ENCODE data around the gene PHC2.

PHC2 gene

DNA sequence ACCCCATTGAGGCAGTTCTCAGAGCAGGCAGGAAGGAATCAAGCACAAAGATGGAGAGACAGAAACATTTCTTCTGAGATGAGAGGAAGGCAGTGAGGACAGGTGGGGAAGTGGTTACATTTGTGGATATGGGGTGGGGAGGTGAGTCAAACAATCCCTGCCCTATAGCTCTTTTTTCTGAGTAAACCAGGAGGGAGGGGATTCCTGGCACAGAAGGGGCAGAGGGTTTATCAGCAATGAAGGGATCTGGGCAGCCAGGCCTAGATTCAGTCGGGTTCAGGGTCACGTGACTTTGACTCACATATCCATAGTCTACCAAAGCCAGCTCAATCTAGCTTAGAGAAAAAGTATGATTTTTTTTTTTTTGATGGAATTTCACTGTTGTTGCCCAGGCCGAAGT is 15.7 kb upstream of the PHC2 start:
- no peak for DNase-seq (ENCODE audit: low spot score)

DNA sequence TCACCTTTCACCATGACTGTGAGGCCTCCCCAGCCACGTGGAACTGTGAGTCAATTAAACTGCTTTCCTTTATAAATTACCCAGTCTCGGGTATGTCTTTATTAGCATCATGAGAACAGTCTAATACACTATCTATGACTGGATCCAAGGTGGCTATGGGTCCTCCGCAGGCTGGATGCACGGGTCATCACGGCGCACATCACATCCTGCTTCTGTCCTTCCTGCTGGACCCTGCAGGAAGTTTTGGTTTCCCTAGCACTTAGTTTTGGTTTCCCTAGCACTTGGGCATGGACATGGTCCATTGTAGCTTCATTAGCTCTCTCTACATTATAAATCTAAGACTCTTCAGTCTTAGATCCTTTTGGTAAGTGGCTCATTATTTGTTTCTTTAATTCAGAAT is 14.2 kb upstream of the PHC2 start:
- no peak for DNase-seq (ENCODE audit: low spot score)

DNA sequence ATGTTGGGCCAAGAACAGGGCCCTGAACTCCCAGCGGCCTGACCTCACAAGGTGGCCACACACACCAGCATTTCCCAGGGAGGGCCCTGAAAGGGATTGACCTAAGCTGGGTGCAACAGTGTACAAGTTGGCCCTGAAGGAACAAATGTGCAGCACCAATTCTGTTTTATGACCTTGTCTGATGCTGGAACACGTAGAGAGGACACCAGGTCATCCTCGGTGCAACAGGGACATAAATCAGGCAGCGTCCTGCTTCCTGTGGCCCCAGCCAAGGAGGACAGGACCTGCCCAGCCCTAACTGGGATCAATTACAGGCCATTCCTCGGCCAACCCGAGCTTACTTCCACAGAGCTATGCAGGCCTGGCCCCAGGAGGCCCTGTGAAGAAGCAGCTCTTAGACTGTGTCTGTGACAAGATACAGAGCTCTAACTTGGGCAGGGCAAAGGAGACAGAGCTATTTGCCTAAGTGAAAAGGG is 12.8 kb upstream of the PHC2 start:
- no peak for DNase-seq (ENCODE audit: low spot score)

DNA sequence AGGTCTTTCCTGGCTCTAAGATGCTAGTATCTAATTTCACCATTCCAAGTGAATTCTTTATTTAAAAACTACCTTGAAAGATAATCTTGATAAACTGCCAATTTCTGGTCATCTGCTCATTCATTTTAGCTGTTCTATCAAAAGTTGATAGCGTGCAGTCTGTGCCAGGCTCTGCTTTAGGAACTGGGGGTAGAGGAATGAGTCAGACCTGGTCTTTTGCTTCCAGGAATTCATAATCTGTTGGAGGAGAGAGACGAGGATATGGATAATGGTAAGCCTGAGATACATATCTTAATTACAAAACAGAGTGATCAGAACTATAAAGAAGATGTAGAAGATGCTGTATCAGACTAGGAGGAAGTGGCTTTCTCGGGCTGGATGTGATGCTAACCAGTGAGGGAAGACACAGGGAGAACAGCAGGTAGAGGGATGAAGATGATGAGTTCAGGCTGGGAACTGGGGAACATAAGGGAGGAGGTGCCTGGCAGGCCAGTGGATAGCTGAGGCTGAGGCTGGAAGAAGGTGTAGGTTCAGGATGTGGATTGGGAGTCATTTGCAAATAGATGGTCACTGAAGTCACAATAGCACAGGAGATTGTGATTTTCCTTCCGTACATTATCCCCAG is 12.3 kb upstream of the PHC2 start:
- no peak for DNase-seq (ENCODE audit: low spot score)

DNA sequence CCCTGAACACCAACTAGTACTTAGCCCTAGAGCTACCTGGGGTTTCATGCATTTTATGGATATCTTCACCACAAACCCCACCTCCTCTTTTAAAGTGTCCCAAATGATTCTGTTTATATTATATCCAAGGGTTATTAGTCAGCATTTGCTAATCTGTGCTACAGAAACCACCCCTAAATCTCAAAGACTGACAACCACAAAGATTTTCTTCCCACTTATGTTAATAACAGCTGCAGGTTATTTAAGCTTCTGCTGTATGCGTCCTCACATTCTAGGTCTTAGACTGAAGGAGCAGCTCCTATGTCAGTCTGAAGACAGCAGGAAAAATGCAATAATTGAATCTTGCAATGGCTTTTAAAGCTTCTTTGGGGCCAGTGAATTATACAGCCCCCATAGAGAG is 11.2 kb upstream of the PHC2 start:
- no peak for DNase-seq (ENCODE audit: low spot score)

DNA sequence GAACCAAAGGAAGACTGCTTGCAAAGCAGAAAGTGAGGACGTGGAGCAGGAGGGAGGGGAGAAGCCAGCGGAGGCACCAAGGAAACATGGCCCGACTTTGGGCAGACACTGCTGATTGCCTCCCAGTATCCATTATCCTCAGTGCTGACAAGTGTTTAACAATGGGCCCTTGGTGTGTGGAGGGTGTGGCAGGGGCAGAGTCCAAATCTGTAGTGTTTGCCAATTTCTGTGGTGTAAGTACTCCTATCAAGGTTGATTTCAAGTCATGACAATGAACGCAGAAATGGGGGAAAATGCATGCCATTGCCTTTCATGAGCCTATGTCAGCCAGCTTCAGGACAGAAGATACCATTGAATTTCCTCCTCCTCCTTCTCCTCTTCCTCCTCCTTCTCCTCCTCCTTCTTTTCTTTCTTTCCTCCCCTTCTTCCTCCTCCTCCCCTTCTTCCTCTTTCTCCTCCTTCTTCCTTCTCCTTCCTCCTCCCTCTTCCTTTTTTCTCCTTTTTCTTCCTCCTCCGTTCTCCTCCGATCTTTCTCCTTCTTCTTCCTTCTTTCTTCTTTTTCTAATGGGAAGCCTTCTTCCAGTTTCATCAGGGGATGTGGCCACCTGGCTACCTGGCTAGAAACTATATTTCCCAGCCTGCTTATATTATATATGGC is 10.3 kb upstream of the PHC2 start:
- no peak for DNase-seq (ENCODE audit: low spot score)

DNA sequence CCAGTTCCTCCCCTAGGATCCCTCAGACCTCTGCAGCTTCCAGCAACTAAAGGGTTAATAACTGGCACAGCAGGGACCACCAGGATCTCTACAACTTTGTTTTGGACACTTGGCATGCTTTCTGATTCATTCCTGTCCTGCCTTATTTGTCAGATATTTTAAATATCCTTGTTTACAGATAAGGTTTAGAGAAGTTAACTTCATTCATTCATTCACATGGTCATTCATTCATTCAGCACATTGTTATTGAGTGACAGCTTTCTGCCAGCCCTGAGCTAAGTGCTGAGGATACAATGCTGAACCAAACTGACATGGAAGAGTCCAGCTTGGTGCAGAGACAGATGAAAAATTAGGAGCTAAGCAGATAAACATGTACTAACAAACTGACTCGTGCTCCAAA is 8.8 kb upstream of the PHC2 start:
- DNase-seq (ENCODE audit: low spot score) = no peak

DNA sequence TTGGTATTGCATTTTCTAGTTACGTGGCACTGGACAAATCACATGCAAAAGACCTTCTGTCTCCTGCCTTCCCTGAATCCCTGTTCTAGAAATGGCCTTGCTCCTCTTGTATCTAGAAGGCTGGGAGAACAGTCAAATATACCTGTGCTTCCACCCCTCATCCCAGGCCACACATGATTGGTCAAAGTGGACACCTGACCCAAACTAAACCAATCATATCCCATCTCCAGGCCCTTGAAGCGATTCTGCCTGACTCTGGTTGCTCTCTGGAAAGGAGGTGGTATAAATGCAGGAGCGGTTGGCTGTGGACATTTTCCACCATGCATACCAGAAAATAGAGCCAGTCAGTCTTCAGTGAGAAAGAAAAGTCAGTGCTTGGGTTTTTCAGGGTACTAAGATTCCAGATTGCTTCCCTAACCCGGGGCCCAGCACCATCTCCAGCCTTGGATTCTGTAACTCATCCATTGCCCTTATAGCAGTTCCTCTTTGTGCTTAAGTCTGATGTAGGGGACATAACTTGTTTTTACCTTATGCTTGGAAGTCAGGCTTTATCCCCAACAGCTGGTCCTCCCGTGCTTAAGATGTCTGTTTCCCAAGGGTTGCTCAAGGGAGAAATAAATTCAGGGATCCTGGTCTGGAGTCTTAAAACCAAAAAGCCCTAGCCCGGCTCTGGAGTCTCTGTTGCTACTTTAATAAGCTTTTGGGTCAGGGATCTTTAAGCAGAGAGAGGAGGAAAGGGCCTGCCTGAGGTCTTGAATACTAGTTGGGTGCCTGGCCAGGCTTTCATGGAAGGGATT is 7.7 kb upstream of the PHC2 start:
- DNase-seq (ENCODE audit: low spot score) = no peak

DNA sequence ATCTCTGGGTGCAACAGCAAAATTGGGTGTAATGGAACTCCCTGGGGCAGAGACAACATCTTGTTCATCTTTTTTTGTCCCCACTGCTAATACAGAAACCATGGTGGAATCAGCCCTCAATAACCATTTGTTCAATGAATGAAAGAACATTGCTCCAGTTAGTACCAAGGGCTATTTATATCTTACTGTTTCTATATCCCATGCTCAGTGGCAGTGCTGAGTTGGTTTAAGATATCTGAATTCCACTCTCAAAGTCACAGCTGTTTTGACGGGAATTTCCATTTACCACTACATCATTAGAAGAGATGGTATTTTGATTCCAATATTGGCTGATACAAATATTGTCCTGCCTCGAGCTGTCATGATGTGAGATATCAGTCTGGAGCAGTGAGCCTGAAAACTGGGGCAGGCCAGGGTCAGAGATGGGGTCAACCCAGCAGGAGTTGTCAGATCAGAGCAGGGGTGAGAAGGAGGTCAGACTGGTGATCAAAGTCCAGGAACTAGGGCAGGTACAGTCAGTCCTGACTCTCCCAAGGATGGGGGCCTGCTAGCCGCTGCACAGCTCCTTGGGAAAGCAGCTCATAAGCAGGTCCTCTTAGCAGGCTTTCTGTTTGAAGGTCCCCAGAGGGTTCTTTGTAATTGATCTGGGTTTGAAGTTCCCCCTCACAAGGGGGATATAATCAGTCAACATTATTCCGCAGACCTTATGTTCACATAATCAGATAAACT is 5.8 kb upstream of the PHC2 start:
- no peak for DNase-seq (ENCODE audit: low spot score)

DNA sequence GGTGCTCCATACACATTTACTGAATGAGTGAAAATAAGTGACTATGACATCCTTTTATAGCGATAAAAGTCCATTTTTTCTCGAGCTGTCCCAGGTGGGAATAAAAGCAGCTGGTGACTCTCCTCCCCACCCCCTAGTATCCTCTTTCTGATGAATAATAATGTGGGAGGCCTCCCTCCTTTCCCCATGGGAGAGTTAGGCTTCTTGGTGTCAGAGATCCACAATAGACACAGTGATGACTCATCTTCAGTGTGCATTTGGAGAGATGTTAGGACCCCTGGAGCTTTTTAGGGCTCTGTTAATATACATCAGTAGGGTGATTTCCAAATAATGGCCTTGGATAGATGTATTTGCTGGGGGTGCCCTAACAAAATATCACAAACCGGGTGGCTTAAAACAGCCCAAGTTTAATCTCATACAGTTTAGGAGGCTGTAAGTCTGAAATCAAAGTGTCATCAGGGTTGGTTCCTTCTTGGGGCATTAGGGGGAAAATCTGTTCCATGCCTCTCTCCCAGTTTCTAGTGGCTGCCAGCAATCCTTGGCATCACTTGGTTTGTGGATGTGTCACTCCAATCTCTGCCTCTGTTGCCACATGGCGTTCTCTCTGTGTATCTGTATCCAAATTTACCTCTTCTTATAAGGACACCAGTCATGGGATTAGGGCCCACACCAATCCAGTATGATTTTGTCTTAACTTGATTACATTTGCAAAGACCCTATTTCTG is 4.4 kb upstream of the PHC2 start:
- DNase-seq (ENCODE audit: low spot score) = no peak

DNA sequence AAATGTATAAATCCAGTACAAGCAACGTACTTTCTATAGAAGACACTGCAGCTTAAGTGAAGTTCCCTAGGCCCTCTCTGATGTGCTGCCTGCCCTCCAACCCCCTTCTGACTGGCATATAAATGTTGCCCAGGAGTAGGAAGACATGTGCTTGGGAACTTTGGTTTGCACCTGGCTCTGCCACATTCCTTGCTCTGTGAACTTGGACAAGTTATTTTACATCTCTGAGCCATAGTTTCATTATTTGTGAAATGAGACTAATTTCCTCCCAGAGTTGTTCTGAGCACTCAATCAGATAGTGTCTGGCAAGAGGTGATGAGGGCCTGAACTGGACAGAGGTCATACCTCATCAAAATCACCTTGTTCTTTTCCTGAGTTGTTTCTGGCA is 3.5 kb upstream of the PHC2 start:
- DNase-seq (ENCODE audit: low spot score) = no peak

DNA sequence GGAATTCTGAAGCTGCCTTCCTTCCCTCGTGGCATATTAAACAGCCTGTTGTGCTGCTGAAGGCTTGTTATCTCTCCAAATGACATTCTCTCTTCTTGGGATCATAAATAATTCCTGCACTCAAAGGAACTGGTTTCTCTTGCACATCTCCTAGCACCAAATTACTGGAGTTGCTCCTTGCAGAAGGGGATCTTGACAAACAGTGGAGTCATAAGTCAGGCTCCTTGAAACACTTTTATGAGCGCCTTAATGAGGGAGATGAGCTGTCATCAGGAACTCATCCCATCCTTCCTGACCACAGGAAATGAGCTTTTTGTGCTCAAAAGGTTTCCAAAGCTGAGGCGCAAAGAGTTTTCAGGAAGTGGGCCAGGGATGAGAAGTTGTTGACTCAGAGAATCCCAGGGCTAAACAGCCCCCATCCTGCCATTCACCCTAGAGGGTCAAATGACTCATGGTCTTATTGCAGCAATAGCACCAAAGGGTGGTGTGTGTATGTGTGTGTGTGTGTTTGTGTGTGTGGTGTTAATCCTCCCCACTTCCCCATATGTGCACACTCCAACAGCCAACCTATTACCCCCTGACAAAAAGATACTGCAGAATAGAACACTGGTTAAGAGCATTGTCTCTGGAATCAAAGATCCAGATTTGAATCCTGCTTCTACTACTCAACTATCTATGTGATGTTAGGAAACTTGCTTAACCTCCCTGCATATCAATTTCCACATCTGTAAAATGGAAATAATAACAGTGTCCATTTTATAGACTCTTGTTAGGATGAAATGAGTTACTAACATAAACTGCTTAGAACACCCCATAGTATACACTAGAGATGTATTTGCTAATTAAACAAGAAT is 2.8 kb upstream of the PHC2 start:
- DNase-seq (ENCODE audit: low spot score) = no peak

DNA sequence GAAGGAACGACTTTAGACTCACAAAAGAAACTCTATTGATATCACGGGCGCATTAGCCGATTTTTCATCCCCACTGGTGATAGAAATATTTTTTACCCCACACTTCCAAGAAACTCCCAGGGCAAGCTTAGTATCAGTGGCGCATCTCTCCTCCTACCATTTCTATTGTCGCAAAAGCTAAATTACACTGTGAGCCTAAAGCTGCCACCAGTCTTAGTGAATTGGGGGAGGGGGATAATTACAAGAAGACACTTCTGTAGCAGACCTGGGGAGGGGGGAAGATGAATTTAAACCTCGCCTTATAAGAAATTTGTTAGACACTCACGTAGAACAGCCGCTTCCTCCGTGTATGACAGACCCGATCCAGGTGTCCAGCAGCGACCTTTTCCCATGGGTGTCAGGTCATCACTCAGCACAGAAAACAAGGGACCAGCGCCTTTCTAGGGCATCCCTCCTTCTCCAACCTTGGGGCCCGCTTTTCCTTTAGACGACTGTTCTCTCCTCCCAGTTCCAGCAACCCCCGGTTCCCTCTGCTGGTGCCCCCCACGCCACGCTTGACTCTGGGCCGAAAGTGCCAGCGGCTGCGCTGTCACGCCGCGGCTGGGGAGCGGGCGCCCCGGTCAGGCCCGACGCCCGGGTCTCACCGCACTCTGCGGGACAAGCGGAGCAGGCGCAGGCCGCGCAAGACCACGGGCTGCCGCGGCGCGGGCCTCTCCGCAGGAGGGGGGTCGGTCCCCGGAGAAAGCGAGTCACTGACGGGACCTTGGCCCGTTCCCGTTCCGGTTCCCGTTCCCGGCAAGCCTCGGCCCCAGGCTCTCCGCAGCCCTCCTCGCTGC is 821 bp downstream of the PHC2 start:
- no peak for DNase-seq (ENCODE audit: low spot score)

DNA sequence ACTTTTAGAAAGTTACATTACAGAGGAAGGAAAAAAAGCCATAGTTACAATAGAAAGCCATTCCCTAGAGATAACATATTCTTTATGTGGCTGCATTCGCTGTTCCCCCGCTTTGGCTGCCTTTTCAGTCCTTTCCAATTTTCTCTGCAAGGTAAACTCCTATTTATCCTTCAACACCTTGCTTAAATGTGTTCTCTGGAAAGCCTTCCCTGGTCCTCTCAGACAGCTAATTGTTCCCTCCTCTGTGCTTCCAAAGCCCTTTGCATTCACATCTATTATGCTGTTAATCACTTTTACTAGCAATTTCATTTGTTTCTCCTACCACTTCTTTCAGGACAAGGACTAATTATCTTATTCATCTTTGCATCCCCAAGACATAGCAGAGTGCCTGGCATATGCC is 1.6 kb downstream of the PHC2 start:
- no peak for DNase-seq (ENCODE audit: low spot score)

DNA sequence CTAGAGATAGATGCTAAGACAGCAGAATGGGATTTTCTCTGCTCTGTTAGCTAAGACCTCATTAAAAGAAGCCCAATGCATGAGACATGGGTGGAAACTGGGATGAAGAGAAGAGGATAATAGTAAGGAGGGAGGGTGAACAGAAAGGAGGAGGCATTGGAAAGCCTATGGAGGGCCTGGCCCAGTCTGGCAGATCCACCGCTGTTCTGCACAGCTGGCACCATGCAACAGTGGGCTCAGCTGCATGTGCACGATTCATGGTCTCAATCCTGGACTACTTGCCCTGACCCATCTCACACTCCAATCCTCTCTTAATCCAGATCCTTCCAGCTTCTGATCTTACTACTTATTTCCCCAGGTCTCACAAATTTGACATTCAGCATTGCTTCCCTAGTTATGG is 2.2 kb downstream of the PHC2 start:
- DNase-seq (ENCODE audit: low spot score) = no peak

DNA sequence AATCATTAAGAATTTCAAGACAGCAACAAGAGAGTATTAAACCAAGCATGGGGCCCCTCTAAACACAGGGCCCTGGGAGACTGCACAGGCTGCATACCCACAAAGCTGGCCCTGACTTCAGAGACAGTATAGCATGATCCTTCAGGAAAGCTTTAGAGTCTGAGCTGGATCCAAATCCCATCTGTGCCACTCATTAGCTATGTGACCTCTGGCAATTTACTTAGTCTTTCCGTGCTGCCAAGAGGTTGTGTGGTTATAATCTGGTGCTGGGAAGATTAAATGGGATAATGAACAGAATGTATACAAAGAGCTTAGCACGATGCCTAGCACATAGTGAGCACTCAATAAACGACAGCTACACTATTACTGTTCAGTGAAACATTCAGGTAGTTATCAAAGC is 4.0 kb downstream of the PHC2 start:
- no peak for DNase-seq (ENCODE audit: low spot score)

DNA sequence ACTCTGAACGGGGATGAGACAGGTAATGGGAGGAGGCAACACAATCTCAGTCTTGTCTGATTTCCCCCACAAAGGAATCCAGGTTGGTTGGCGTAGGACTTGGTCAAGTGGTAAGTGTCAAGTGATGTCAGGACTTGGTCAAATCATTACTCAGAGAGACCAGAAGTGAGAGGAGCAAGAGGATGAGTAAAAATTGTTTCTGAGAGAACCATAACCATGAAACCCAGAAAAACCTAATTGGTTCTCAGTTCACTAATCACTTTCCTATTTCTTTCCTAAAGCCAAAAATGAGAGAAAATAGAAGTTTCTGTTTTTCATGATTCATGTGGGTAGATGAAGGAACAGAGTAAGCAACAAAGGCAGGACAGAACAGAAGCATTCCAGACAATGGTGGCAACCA is 5.0 kb downstream of the PHC2 start:
- no peak for DNase-seq (ENCODE audit: low spot score)

DNA sequence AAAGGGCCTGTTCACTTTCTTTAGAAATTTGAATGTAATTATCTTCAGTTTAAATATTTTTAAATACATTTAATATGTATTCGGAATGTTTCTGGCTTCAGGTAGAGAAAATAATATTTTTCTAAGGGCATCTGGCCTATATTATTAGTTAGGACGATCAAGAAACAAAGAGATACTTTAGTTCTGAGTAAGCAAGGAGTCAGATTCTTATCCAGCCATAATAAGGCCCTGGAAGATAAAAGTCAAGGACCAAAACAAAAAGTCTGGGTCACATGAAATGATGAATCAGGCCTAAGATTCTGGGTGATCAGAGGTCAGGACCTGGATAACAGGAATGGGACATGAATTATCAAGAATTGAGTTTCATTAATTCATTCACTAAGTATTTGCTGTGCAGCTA is 6.3 kb downstream of the PHC2 start:
- DNase-seq (ENCODE audit: low spot score) = no peak

DNA sequence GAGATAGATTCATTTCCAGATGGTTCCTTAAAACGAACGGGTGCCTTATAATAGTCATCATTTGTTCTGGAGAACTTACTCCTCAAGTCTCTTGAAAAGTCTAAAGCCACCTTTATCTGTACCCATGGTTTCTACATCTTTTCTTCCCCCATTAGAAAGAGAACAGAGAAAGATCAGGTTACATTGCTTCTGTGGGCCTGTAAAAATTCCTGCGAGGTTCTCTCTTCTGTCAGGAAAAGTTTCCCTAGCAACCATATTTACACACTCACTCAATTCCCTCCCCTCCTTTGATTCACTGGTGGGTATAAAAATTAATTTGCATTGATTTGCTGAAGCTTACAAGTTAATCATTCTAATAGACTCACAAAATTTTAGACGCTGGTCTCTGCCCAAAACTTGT is 6.7 kb downstream of the PHC2 start:
- no peak for DNase-seq (ENCODE audit: low spot score)
